ENCODE measurements around the gene NQO1. TPM values are rescaled to one million over a fixed set of nuclear protein-coding genes. Genes with fewer than 3 reads are reported as not detected.

NQO1 gene
- total and polyA plus RNA-seq, 2 of the 4 experiments (the other 2 are of a cell fraction), result 304 to 426 TPM

- Histone ChIP-seq H4K8ac (ENCODE audit: low read depth in 2 of 2, low read length in 2 of 2) (no peak overlapping the region), H3K18ac (ENCODE audit: low read depth, low read length) (no peak overlapping the region), H3K9me1 (ENCODE audit: insufficient read depth, low read length) (peaks cover 7% of the 10 kb centered on the region), H3K4ac (ENCODE audit: low read depth, low read length) (no peak overlapping the region), H3K23ac (ENCODE audit: low read depth, low read length) (no peak overlapping the region), H2AK5ac (ENCODE audit: low read depth, low read length) (no peak overlapping the region), H3K27ac (ENCODE audit: insufficient read depth, low read length) (no peak overlapping the region), H2BK15ac (ENCODE audit: low read depth, low read length) (no peak overlapping the region), H4K5ac (ENCODE audit: low read depth, low read length) (no peak overlapping the region), H2AFZ (replicated peaks; ENCODE audit: low read length, poor library complexity) (no peak overlapping the region), H4K20me1 (ENCODE audit: insufficient read depth, low read length) (no peaks in the 10 kb centered on the region; the same call in 1 of the 2 replicates), H3K14ac (replicated peaks; ENCODE audit: low read depth, low read length) (no peak overlapping the region), H3K27me3 (ENCODE audit: control insufficient read depth, insufficient read depth, low read length) (no peaks in the 10 kb centered on the region), H3K9me3 (ENCODE audit: control insufficient read depth, insufficient read depth, low read length) (no peaks in the 10 kb centered on the region), H3K4me1 (ENCODE audit: control insufficient read depth, insufficient read depth, low read length) (peaks cover 7% of the 10 kb centered on the region), H2BK20ac (ENCODE audit: low read depth, low read length) (no peak overlapping the region), H2BK120ac (ENCODE audit: low read depth, low read length) (no peak overlapping the region), H3K56ac (ENCODE audit: extremely low read depth, insufficient read depth, low read length) (no peak overlapping the region), H4K91ac (ENCODE audit: insufficient read depth, low read depth, low read length) (no peak overlapping the region), H3K9ac (ENCODE audit: low read depth, low read length) (no peak overlapping the region), H3K36me3 (ENCODE audit: control insufficient read depth, insufficient read depth, low read length) (peaks cover 24% of the 10 kb centered on the region), H2AK9ac (replicated peaks; ENCODE audit: low read depth, low read length, poor library complexity) (no peak overlapping the region), H2BK5ac (ENCODE audit: low read depth, low read length, poor library complexity, severe bottlenecking) (no peak overlapping the region), H3K4me2 (ENCODE audit: low read depth, low read length) (no peak overlapping the region), H3K79me1 (ENCODE audit: low read depth in 1 of 2, low read length in 2 of 2) (peaks cover 20 to 26% of the 10 kb centered on the region in 2 experiments), H3K4me3 (ENCODE audit: insufficient read depth, low read depth, low read length) (no peak overlapping the region)
- ChIA-PET POLR2A (ENCODE audit: unreplicated experiment) (no interaction called here), CTCF (no interaction called here)
- in situ Hi-C loops (cut with MboI; ENCODE audit: low sequenced_read_pairs), result no loop called here
- BruUV-seq (replicated peaks), result no TSS peak
- ATAC-seq (ENCODE audit: low read depth) (no peak), DNase-seq (no peak)
- intact Hi-C loops (cut with micrococcal nuclease), result no loop called here
- TF ChIP-seq MAZ (IDR thresholded peaks at IDR 0.05; ENCODE audit: borderline replicate concordance, low read depth, low read length) (no peak), MXI1 (IDR thresholded peaks at IDR 0.05; ENCODE audit: borderline replicate concordance, low read depth, low read length) (no peak), USF2 (IDR thresholded peaks at IDR 0.05; ENCODE audit: low read depth, low read length) (no peak), RFX5 (IDR thresholded peaks at IDR 0.05; ENCODE audit: low read depth, low read length) (no peak), NFE2L2 (IDR thresholded peaks at IDR 0.05; ENCODE audit: low read depth, low read length) (no peak), CHD1 (IDR thresholded peaks at IDR 0.05; ENCODE audit: low read depth, low read length) (no peak), RAD21 (IDR thresholded peaks at IDR 0.05; ENCODE audit: low read length) (no peak), ELK1 (IDR thresholded peaks at IDR 0.05; ENCODE audit: borderline replicate concordance, low read depth, low read length) (no peak), RCOR1 (IDR thresholded peaks at IDR 0.05; ENCODE audit: insufficient replicate concordance, low read length) (no peak), BHLHE40 (IDR thresholded peaks at IDR 0.05; ENCODE audit: low read depth, low read length) (no peak), CTCF (conservative IDR thresholded peaks at IDR 0.05; ENCODE audit: low read depth, low read length) (no peak), CEBPB (IDR thresholded peaks at IDR 0.05; ENCODE audit: low read depth, low read length) (no peak), FOS (IDR thresholded peaks at IDR 0.05; ENCODE audit: low read depth, low read length) (no peak), MAFK (IDR thresholded peaks at IDR 0.05; ENCODE audit: low read depth, low read length) (no peak), POLR2A (IDR thresholded peaks at IDR 0.05; ENCODE audit: low read depth, low read length) (no peak), SMC3 (IDR thresholded peaks at IDR 0.05; ENCODE audit: low read depth, low read length) (no peak)
- dilution Hi-C loops (cut with HindIII; ENCODE audit: low sequenced_read_pairs, unreplicated experiment), result no loop called here
- WGBS, 2 experiments (ENCODE audit: extremely low coverage in 2 of 2, insufficient read length in 1 of 2), result no CpG with 5 or more reads among the region's 1 CpG
These were observed 56.8 kb downstream of the NQO1 start for GRCh38 chr16:69669577-69669976.
